Activated effector memory CD4-positive, alpha-beta T cell treated with Interleukin-2 at 50 U/mL for 16 hours (primary cell): ENCODE measurements around the gene PHACTR3.

ENCODE experiments used
- DNase-seq: peaks from one replicate; pipeline ENCODE4 v3.0.0-alpha.2; 2020

Gene PHACTR3

DNA sequence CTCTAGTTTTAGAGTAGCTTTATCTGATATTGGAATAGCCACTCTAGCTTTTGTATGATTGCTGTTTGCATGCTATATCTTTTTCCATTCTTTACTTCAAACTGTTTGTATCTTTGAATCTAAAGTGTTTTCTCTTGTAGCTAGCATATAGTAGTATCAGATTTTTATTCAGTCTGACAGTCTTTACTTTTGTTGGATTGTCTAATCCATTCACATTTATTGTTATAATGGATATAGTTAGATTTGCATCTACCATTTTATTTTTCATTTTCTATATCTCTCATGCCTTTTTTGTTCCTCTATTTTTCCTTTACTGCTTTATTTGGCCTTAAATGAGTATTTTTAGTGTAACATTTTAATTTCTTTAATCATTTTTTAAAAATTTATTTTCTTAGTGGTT is 52.1 kb downstream of the PHACTR3 start:
- DNase-seq = no peak

DNA sequence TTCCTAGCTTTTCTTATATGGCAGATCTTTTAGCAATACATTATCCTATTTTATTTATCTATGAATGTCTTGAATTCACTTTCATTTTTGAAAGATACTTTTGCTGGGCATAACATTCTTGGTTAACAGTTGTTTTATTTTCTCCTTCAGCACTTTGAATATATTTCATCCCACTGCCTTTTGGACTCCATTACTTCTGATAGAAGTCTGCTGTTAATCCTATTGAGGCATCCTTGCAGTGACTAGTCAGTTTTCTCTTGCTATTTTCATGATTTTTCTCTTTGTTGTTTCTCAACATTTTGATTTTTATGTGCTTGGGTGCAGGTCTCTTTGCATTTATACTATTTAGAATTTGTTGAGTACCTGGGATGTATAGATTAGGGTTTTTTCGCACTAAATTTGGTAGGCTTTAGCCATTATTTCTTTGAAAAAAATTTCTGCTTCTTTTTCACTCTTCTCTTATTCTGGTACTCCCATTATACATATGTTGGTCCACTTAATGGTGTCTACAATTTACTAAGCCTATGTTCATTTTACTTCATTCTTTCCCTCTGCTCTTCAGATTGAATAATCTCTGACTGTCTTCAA is 53.2 kb downstream of the PHACTR3 start:
- DNase-seq = no peak

DNA sequence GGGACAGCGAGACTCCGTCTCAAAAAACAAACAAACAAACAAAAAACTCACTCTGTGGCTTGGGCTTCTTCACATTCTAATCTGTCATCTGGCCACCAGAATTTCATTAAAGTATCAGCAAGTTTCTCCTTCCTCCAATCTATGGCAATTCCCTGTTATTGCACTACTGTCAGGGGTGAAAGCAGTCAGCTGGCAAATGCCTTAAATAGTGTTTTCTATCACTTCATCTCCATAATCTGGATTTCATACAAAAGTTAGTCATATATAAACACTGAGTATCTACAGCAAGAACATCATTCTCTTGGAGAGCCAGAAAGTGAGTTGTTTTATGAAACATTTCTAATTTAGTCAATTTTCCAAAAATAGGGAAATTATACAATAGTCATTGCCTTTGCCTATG is 56.1 kb downstream of the PHACTR3 start:
- no peak for DNase-seq

DNA sequence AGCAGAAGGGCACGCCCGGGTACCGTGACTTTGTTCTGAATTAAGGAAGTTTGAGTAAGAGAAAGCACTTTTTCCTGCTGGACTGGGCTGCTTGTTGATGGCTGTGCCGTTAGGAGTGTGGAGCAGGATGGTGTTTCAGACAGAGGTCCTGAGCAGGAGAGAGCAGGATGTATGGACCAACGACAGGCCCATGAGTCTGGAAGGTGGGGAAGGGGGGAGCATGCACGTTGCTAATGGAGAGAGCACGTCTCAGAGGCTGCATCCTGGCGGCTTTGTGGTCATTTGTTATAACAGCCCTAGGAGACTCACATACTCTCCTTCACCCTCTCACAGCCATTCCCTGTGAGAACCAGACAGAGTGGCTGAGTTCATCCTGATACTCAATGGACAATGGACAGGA is 56.8 kb downstream of the PHACTR3 start:
- DNase-seq = no peak

DNA sequence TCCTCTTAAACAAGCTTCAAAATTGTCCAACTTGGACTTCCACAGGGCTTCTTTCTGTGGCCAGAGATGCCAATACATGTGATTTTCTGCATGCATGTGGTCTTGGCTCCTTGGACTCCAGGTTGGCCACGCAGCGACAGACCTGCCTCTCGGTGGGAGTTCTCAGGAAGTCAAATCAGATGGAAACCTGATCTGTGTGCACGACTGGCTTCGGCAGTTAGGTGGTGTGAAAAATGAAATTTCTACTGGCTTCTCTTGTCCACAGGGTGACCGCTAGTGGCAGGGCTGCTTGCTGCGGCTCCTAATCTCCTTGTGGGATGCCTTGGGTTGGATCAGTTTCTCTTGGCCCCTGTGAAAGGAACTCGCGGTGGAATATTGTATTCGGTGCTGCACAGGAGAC is 57.3 kb downstream of the PHACTR3 start:
- DNase-seq = no peak

DNA sequence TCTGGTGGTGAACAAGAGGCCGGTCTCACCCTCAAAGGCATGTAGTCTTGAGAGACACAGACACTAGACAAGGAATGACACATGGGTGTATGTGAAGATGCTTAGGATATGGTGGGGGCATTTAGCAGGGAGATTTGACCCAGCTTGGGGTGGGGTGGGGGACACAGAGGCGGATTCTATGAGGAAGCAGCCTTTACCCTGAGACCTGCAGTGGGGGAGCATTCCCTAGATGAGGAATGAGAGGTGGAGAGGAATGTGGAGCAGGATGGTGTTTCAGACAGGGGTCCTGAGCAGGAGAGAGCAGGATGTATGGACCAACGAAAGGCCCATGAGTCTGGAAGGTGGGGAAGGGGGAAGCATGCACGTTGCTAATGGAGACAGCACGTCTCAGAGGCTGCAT is 57.8 kb downstream of the PHACTR3 start:
- no peak for DNase-seq

DNA sequence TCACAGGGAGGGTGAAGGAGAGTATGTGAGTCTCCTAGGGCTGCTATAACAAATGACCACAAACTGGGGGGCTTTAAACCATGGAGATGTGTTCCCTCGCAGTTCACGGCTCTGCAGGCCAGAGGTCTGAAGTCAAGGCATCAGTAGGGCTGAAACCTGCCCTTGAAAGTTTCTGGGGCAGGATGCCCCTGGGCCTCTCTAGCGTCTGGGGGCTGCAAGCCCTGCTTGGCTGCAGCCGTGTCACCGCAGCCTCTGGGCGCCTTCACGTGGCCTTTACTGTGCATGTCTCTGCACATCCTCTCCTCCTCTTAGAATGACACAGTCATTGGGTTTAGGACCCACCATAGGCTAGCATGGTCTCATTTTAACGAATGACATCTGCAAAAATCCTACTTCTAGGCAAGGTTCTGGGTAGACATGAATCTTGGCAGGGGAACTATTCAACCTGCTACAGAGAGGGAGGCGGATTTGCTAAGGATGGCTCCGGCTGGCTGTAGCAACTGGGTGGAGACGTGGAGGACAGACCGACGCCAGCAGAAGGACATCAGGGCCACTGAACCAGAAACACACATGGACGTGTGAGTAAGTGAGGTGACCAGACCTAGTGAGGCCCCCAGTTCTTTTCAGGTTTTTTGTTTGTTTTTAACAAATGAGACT is 58.6 kb downstream of the PHACTR3 start:
- no peak for DNase-seq

DNA sequence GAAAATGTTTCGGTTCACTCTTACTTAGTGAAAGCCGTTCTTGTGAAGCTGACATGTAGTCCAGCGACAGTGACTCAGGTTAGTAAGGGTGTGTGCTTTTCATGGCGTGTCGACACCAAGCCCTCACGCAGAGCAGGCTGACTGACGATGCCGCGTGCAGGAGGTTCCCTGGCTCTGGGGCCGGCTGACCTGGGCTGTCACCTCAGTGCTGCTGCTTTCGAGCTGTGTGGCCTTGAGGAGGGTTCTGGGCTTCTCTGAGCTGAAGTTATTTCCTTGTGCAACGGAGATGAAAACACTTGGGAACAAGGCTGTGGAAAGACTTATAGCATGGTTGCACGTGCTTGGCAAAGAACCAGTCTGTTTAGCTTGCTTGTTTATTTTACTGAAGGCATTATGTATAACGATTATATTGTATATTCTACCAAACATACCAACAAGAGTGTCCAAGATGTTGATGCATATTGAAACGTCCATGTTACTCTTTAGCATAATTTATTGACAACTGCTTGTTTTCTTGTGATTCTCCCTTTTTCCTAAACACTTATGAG is 59.2 kb downstream of the PHACTR3 start:
- no peak for DNase-seq

DNA sequence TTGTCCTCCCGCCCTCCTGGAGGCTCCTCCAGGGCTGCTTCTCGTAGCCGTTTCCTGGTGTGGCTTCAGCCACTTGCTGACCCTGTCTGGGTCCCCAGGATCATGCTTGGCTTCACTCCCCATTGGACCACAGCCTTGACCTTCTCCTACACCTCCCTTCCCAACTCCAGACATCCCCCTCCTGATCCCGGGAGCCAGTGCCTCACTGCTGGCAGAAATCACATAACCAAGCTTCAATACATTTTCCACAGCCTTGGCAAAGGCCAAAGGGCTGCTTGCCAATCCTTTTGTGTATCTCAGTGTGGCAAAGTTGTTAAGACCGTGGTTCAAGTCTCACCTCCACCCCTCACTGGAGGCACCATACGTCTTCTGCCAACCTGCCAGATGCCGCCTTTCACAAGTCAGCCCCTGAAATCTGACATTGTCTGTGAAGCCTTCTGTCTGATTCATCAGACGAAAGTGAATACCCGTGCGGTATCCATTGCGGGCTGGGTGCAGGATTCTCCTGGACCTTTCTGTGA is 60.1 kb downstream of the PHACTR3 start:
- DNase-seq = no peak

DNA sequence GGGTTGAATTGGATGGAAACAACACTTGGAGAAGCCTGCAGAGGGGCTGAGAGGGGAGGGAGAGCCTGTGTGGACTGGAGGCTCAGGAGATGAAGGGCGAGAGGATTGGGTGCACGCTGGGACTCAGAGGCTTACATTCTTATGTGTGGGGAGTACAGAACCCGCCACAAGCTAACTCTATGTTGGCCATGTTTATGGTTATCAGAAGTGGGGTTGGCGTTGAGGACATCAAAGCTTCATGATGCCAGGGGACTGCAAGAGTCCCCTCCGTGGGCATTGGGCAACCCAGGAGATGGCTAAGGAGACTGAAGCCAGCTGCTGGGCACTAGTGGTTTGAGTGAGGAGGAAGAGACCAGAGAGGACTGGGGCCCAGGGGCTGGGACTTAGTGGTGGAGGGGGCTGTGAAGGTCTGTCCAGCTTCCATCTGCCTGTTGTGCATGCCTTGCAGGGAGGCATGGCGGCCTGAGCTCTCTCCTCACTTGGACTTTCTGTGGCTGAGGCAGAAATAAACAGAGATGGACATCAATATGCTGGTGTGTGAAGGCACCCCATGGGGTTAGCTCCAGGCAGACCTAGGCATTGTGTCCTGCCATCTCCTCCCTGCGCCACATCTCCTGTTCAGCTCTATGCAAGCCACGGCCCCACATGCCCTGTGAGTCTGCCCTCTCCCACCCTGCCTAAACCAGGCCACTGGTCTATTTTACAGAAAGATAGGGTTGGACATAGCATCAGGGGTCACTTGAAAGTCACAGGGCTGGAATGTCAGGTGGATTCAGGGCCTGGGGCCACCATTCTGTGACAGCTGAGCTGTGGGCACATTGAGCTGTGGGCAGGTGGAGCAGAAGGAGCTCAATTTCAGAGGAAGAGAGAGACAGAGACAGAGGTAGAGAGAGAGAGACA is 61.6 kb downstream of the PHACTR3 start:
- no peak for DNase-seq

DNA sequence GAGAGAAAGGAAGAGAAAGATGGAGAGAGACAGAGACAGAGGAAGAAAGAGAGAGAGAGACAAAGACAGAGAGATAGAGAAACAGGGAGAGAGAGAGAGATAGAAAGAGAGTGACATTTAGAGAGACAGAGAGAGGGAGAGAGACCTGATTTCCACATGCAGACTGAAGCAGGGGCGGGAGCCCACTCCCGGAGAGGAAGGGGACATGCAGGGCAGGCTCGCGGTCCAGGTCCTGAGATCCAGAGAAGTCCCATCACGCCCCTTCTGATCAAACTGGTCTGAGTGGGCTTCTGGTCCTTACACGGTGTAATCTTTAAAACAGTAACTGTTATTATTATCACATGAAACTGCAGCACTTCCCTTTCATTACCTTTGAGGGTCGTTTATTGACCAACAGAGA is 62.2 kb downstream of the PHACTR3 start:
- no peak for DNase-seq

DNA sequence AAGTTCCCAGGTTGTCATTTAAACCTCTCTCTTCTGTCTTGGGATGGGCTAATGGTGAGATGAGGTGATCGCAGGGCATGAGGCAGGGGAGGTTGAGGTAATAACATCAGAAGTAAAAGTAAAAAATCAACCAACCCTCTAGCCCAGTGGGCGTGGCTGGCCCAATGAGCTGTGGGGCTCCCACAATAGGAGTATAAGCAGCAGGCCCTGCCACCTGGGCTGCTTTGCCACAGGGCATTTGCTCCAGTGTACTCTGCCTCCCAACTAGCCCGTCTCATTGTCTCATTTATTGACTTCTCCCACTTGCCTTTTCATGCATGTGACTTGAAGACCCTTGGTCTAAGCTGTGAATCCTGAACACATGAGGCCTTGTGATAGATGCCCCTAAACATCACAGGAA is 62.8 kb downstream of the PHACTR3 start:
- no peak for DNase-seq

DNA sequence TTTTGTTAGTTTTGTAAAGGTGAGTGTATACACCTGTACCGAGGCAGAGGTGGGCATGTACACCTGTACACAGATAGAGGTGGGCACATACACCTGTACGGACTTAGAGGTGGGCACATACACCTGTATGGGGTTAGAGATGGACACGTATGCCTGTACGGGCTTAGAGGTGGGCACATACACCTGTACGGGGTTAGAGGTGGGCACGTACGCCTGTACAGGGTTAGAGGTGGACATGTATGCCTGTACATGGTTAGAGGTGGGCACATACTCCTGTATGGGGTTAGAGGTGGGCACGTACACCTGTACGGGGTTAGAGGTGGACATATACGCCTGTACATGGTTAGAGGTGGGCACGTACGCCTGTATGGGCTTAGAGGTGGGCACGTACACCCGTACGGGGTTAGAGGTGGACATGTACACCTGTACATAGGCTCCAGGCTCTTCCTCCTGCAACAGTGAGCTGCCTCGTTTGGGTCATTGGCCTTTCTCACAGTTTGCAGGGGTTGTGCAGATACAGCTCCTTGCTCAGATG is 63.7 kb downstream of the PHACTR3 start:
- DNase-seq = no peak

DNA sequence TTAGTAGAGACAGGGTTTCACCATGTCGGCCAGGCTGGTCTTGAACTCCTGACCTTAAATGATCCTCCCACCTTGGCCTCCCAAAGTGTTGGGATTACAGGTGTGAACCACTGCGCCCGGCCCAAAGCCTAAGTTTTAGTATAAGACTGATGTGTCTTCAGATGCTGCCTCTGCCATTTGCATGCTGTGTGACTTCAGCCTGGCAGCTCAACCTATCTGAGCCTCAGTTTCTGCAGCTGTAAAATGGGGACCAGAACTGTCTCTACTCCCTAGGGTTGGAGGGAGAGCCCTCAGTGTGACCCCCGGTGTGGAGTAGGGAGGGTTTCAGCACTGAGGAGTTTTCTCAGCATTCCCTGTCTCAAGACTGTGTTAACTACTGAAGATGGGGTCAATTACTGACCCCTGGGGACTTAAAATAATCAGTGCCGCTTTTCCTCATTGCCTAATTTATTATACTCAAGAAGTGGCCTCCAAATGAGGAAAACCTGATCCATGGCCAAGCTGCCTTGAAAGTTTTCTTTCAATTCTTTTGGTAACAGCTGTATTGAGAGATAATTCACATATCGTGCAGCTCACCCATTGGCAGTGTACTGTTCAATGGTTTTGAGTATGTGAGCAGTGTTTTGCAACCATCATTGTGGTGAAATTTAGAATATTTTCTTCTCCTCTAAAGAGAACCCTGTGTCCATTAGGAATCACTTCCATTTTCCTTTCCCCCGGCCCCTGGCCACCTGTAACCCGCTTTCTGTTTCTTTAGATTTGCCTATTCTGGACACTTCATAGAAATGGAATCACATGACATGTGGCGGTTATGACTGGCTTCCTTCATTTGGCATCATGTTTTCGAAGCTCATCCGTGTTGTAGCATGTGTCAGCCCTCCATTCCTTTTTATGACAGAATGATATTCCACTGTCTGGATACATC is 64.8 kb downstream of the PHACTR3 start:
- no peak for DNase-seq

DNA sequence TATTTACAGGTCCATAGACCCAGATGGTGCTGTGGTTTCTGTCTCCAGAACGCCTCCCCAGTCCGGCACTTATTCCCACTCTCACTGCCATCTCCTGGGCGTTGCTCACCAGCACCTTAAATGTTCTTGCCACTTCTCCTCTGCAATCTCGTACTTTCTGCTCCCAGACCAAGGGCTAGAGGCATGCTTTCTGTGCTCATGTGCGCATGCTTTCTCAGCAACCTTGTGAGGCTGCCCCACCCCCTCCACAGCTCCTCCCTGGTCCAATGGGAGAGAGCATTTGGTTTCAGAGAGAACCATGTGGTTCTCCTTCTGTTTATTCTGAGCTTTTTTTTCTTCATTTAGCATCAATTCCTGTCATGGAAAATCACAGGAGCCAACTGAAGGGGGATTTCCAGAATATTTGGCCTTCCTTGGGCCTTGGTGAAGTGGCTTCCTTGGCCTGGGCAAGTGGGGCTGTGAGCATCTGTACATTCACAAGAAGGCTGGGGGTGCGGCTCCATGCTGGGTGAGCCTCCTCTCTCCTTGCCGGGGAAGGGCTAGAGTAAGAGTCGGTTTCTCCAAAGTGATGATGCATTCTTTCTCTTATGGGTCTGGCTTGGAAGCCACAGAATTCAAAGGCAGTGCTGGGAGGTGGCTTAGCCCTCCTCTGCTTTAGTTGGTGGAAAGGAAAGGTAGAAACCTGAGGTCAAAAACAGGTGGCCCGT is 66.6 kb downstream of the PHACTR3 start:
- no peak for DNase-seq

DNA sequence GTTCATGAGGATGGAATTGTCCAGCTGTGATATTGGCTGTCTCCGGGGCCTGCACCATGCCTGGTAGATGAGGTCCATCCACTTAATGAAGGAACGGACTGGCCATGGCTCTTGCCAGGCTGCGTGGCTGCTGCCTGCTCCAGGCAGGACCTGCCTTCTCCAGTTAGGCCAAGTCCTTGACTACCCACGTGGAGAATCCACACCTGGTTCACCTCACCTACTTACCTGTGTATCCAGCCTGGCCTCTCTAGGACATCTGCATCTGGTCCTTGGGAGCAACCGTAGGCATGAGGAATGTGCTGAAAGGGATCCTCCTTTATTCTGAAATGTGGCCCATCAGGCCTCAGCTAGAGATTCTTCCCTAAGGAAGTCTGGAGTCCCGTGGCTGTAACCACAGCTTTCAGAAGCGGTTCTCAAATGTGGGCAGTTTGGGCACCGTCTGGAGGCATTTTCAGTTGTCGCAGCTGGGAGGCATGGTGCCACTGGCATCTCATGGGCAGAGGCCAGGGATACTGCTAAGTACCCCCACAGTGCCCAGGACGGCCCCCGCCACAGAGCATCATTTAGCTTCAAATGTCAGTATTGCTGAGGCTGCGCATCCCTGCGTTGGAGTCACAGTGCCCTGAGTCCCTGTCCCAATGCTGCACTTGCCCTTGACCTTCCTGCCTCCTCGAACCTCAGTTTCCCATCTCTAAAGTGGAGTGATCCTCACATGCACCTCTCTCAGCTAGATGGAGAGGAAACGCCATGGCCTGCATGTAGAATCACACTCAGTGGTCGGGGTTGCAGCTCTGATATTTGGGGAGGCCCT is 67.5 kb downstream of the PHACTR3 start:
- DNase-seq = no peak

DNA sequence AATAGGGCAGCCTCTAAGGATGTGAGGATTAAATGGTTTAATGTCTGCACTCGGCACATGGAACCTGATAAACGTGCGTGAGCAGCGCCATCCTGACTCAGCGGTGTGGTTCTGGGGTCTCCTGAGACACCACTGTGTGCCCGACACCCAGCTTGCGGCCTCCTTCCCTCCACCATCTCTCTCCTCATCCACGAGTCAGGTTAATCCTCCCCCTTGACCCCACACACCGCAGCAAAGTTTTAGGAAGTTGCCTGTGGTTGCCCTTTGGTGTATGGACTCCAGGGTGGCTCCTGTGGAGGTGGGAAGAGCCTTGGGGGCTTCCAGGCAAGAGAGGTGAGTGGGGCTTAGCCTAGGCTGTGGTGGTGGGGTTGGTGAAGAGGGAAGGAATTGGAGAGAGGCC is 68.2 kb downstream of the PHACTR3 start:
- DNase-seq = no peak

DNA sequence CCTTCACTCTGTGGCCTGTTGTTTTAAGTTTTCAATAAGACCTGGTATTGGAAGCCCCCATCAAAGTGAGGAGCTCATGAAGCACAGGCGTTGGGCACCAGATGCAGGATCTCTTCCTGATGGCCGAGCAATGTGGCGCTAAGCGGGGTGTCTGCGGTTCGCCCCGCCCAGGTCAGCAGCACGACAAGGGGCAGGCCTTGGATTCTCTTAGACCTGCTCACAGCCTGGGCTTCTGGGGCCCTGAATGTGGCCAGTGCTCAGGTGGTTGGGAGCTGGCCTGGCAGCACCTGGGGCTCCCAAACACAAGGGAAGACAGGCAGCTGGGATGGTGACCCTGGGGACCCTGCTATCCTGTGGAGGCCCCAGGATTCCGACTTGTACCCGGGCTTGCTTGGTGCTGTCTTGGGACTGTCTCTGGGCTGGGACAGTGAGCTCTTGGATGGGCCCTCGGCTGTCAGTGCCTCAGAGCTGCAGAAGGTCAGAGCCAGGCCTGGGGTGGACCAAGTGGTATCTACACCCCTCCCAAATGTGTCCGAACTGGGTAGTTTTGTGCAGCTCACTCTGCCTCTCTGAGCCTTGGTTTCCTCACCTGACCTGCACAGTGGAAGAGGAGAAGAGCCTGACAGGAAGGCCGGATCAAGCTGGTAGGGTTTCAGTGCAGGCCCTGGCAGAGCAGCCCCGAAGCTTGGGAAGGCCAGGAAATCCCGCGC is 69.1 kb downstream of the PHACTR3 start:
- DNase-seq = no peak

DNA sequence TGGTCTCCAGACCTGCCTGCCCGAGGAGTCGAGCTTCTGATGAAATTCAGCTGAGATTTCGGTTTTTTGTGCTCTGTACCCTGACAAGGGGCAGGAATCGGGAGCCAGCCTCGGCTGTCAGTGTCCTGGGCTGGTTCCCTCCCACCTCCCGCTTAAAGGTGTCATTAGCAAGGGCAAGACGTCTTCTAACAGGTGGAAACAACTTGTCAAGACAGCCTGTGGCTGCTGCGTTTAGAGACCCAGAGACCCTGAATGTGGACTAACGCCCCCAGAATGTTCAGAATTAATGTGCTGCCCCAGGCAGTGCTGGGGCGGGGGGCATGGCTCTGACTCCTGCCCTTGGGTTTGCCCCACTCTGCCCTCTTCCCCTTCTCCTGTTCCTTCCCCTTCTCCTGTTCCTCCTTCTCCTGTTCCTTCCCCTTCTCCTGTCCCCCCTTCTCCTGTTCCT is 69.7 kb downstream of the PHACTR3 start:
- DNase-seq = no peak
